HG03135 (cell line): ENCODE results near the gene MARK2.

ENCODE experiments used
- ATAC-seq: cut with Tn5 transposase; IDR thresholded peaks from one replicate; pipeline ENCODE4 v1.9.1; 2021; ENCODE audit warnings: mild to moderate bottlenecking, moderate library complexity; ENCODE audit not compliant: unreplicated experiment

The MARK2 gene

GRCh38 chr11:63879598-63880402 is 40.9 kb downstream of the MARK2 start:
- ATAC-seq: no peak

- no peak for ATAC-seq
Observed at GRCh38 chr11:63880403-63880790, 41.5 kb downstream of the MARK2 start.

DNA sequence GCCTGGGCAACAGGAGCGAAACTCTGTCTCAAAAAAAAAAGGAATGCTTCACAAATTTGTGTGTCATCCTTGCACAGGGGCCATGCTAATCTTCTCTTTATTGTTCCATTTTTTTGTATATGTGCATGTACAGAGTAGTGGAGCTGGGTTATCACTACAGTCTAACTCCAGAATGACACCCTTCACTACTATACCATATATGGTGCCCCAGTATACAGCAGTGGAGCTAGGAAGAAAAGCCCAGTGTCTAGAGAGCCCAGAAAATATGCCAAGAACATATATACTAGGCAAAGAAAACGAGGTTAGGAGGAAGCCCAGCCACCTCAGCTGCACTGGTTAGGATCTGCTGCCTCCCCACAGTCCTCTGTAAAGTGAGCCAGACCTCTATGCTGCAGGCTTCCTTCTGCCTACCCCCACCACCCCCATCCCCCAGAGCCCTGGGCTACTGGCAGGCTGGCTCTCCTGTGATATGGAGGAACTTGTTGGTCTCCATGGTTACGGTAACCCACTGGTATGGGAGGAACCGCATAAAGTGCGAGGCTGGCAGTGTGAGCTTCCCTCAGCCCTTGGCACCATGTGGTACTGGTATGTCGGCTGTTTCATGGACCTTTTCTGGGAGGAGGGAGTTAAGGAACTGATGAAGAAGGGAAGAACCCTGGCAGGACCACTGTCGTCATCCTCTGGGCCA is 43.8 kb downstream of the MARK2 start:
- no peak for ATAC-seq

- ATAC-seq: no peak
Observed at GRCh38 chr11:63883791-63884190, 44.9 kb downstream of the MARK2 start.

DNA sequence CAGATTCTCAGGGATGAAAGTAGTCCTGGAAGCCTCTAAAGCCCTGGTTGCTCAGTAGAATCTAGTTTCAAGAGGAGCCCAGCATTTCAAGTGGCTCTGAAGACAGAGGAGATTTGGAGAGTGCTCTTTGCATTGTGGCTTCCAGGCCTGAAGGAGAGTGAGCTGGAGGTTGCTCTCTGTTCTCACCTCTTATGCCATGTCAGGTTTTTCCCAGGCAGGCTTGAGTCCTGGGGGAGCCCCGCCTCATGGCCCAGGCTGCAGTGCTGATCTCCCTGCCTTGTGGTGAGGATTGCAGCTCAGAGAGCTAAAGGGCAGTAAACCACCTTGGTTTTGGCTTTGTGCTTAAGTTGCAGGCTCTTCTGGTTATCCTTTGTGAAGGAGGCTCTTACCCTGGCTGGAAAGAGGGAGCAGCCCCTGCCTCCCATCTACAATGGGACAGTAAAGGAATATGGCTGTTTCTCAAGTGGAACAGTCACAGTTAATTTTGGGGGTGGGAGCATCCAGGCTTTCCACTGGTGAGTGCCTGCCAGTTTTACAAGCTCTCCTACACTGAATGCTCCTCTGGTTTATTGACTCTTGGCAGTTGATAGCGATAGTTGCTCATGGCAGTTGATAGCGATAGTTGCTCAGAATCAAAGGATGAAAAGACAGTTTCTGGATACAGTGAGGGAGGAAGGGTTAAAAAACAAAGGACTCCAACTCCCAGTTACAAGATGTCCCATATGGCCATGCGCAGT is 45.5 kb downstream of the MARK2 start:
- no peak for ATAC-seq

GRCh38 chr11:63887386-63887999 is 48.6 kb downstream of the MARK2 start:
- no peak for ATAC-seq

- ATAC-seq: peak; percentile 64
Observed at GRCh38 chr11:63888170-63889086, 49.5 kb downstream of the MARK2 start.

GRCh38 chr11:63889344-63889743 is 50.4 kb downstream of the MARK2 start:
- ATAC-seq: no peak

DNA sequence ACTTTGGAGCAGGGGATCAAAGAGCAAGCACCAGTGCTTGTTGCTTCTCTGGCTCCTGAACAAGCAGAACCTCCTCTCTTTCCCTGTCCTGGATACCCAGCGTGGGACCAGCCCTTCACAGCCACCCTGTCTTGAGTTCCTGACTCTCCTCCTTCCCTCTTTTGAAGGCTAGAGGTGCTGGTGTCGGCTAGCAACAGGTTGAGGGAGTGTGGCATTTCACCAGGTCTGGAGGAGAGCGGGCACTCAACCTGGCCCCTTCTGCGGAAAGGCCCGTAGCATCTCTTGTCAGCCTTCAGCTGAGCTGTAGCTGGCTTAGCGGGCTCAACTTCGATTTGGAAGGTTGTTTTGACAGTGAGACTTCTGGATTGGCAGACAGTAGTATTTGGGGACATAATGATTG is 51.5 kb downstream of the MARK2 start:
- no peak for ATAC-seq

- no peak for ATAC-seq
Observed at GRCh38 chr11:63892228-63892627, 53.3 kb downstream of the MARK2 start.

GRCh38 chr11:63893355-63893754 is 54.4 kb downstream of the MARK2 start:
- no peak for ATAC-seq

DNA sequence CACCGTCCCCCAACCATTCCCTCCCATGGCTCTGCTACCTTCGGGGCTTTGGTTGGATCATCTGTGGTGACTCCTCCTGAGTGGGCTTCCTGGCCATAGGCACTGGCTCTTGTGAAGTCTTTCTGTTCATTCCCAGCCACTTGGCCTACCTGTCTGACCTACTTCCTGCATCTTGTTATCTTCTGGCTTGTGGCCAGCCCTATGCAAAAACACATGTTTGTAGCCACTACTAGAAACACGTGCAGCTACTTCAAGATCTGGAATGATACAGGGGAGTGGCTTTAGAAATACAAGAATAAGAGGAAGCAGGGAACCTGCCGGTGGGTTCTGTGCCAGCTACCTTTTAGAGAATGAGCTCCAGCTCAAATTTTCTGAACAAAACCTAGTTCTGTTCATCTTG is 57.2 kb downstream of the MARK2 start:
- no peak for ATAC-seq

DNA sequence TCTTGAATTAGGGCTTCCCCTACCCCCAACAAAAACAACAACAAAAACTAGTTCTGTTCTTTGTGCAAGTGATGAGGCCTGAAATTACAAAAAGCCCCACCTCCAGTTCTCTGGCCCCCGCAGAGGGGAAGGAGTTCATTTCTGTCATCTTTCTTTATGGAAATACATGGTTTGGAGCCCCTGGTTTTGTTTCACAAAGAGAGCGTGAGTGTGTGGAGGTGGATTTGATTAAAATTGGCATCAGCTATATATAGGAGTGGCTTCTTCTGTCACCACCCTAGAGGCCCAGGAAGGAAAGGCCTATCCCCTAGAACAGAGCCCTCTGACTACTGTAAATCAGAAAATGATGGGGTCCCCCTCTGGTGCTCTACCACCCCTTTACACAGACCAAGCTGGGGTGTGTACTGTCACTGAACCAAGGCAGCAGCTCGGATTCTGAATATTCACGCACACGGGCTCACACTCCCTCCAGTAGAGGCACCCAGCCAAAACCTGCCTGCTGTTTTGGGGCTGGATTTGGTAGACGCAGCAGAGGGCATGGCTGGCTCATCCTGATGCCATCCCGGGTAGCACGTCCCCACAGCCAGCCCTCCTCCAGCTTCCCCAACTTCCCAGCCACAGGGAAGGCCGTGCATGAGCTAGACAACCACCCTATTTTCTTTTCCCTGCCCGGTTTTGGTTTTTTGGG is 58.7 kb downstream of the MARK2 start:
- ATAC-seq: no peak

DNA sequence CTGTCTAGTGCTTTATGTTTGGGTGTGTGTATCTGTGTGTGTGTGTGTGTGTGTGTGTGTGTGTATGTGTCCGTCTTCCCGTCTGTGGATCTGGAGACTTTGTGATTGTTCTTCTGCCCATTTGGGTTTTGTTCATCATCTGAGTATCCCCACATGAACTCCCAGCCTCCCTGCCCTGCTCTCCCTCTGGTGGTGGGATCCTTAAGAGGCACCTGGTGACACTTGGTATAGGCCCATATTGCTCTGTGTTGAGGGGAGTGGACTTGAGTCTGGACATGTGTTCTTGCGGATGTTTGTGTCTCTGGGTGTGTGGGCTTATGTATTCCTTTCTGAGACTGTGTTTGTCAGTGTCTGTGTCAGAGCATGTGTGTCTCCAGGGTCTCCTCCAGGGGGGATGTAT is 62.8 kb downstream of the MARK2 start:
- no peak for ATAC-seq

GRCh38 chr11:63903884-63904283 is 65.0 kb downstream of the MARK2 start:
- ATAC-seq: no peak

GRCh38 chr11:63904743-63905142 is 65.8 kb downstream of the MARK2 start:
- ATAC-seq: no peak

GRCh38 chr11:63905179-63905578 is 66.3 kb downstream of the MARK2 start:
- no peak for ATAC-seq

DNA sequence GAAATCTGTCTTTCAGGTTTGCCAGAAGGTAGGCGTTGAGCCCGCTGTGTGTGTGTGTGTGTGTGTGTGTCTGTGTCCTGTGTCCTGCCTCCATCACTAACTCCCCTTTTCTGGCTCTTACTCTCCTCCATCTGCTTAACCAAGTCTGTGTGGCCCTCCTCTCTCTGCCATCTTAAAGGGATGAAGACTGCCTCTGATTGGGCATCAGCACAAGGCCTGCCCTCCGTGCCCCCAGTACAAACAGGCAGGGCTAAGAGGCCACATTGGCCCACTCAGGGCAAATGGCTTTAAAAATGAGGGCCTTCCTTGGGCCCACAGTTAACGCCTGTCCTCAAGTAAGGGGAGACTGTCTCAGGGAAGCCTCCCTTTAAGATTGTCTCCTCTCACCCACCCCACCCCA is 67.2 kb downstream of the MARK2 start:
- ATAC-seq: no peak

DNA sequence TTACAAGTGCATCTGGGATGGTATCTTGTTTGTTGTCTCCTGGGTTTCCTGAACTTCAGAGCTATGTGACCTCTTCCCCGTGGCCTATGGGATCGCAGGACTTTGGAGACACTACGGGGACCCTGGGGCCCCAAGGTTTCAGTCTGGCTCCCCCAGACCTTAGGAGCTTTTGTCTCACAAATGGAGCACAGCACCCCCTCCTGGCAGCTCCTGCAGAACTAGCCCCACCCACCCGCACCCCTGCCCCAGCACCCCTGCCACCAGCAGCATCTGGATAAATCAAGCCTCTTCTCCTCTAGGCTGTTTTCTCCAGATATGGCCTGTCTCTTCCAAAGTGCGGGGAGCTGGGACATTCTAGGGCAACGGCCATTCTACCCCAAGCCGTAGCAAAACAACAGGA is 67.7 kb downstream of the MARK2 start:
- ATAC-seq: no peak

DNA sequence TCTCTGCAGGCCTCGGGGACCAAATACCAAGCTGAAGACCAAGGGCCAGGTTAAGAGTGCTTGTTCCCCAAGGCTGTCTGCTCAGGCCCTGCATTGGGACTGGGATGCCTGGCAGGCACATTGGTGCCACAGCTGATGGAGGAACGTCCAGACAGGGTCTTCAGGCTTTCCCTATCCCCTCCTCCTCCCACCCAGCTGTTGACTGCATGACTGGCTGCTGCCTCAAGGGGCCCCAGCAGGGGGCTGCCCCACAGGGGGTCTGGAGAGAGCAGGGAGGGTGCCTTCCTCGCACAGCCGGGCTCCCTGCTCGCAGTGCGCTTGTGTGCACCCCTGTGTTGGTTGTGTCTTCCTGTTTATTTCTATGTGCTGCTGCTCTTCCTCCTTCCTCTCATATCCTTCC is 68.2 kb downstream of the MARK2 start:
- ATAC-seq: no peak
